ENCODE data around the gene ZNF157.

DNA sequence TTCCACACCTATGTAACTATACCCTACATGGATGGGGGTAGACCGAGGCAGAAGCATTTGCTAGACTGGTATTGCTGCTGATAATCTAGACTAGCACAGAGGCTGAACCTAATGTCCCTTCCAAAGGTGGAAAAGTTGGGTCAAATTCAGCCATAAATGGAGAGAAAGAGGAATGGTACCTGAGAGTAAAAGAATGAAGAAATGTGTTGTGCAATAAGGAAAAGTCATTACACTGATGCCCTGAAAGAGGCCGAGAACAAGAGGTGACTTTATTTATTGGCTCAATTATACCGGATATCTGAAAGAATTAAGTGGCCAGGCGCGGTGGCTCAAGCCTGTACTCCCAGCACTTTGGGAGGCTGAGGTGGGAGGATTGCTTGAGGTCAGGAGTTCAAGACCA lies 60.5 kb downstream of the ZNF157 start:
- TF ChIP-seq, protein P1, sequence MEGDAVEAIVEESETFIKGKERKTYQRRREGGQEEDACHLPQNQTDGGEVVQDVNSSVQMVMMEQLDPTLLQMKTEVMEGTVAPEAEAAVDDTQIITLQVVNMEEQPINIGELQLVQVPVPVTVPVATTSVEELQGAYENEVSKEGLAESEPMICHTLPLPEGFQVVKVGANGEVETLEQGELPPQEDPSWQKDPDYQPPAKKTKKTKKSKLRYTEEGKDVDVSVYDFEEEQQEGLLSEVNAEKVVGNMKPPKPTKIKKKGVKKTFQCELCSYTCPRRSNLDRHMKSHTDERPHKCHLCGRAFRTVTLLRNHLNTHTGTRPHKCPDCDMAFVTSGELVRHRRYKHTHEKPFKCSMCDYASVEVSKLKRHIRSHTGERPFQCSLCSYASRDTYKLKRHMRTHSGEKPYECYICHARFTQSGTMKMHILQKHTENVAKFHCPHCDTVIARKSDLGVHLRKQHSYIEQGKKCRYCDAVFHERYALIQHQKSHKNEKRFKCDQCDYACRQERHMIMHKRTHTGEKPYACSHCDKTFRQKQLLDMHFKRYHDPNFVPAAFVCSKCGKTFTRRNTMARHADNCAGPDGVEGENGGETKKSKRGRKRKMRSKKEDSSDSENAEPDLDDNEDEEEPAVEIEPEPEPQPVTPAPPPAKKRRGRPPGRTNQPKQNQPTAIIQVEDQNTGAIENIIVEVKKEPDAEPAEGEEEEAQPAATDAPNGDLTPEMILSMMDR (IDR thresholded peaks at IDR 0.05), result no peak
- no peak for TF ChIP-seq POLR2A (IDR thresholded peaks at IDR 0.05)
